Measurements from ENCODE around the gene BANP.
"Not testable (repeated sequence)": the region's sequence is repeated elsewhere in the genome, so short reads cannot be mapped to it uniquely, and the experiment has no call there.

The BANP gene

GRCh38 chr16:87931504-87931903, 19.7 kb upstream of the BANP start:
- no peak overlapping the region for H3K9ac ChIP-seq (ENCODE audit: low read length)
- H3K9me3 ChIP-seq (ENCODE audit: control insufficient read depth, low read depth, low read length) = no peaks in the 10 kb centered on the region
- no peak overlapping the region for H3K4me3 ChIP-seq (ENCODE audit: low read length)
- H3K4me1 ChIP-seq (ENCODE audit: control insufficient read depth, low read depth, low read length) = no peaks in the 10 kb centered on the region
- no peaks in the 10 kb centered on the region for H3K36me3 ChIP-seq (ENCODE audit: control insufficient read depth, low read depth, low read length)
- H3K27me3 ChIP-seq (ENCODE audit: control insufficient read depth, insufficient read depth, low read length) = no peaks in the 10 kb centered on the region
- no peak overlapping the region for H3K27ac ChIP-seq (ENCODE audit: low read length)

GRCh38 chr16:87932475-87933139, 18.6 kb upstream of the BANP start:
- H3K27ac ChIP-seq (ENCODE audit: low read length); H3K36me3 ChIP-seq (ENCODE audit: control insufficient read depth, low read depth, low read length); H3K9ac ChIP-seq (ENCODE audit: low read length); H3K4me3 ChIP-seq (ENCODE audit: low read length); H3K27me3 ChIP-seq (ENCODE audit: control insufficient read depth, insufficient read depth, low read length); H3K4me1 ChIP-seq (ENCODE audit: control insufficient read depth, low read depth, low read length); H3K9me3 ChIP-seq (ENCODE audit: control insufficient read depth, low read depth, low read length): not testable (repeated sequence)

- H3K9ac ChIP-seq (ENCODE audit: low read length) = no peak overlapping the region
- H3K9me3 ChIP-seq (ENCODE audit: control insufficient read depth, low read depth, low read length) = no peaks in the 10 kb centered on the region
- no peaks in the 10 kb centered on the region for H3K36me3 ChIP-seq (ENCODE audit: control insufficient read depth, low read depth, low read length)
- H3K27ac ChIP-seq (ENCODE audit: low read length) = no peak overlapping the region
- H3K4me3 ChIP-seq (ENCODE audit: low read length) = no peak overlapping the region
- H3K4me1 ChIP-seq (ENCODE audit: control insufficient read depth, low read depth, low read length) = no peaks in the 10 kb centered on the region
- no peaks in the 10 kb centered on the region for H3K27me3 ChIP-seq (ENCODE audit: control insufficient read depth, insufficient read depth, low read length)
These were observed 18.1 kb upstream of the BANP start for GRCh38 chr16:87933140-87933495.

GRCh38 chr16:87934752-87935425, 16.3 kb upstream of the BANP start:
- H3K4me1 ChIP-seq (ENCODE audit: control insufficient read depth, low read depth, low read length); H3K27ac ChIP-seq (ENCODE audit: low read length); H3K27me3 ChIP-seq (ENCODE audit: control insufficient read depth, insufficient read depth, low read length); H3K4me3 ChIP-seq (ENCODE audit: low read length); H3K36me3 ChIP-seq (ENCODE audit: control insufficient read depth, low read depth, low read length); H3K9me3 ChIP-seq (ENCODE audit: control insufficient read depth, low read depth, low read length); H3K9ac ChIP-seq (ENCODE audit: low read length): not testable (repeated sequence)

GRCh38 chr16:87936016-87936374, 15.2 kb upstream of the BANP start:
- H3K9me3 ChIP-seq (ENCODE audit: control insufficient read depth, low read depth, low read length); H3K4me1 ChIP-seq (ENCODE audit: control insufficient read depth, low read depth, low read length); H3K27me3 ChIP-seq (ENCODE audit: control insufficient read depth, insufficient read depth, low read length); H3K4me3 ChIP-seq (ENCODE audit: low read length); H3K27ac ChIP-seq (ENCODE audit: low read length); H3K36me3 ChIP-seq (ENCODE audit: control insufficient read depth, low read depth, low read length); H3K9ac ChIP-seq (ENCODE audit: low read length): not testable (repeated sequence)

DNA sequence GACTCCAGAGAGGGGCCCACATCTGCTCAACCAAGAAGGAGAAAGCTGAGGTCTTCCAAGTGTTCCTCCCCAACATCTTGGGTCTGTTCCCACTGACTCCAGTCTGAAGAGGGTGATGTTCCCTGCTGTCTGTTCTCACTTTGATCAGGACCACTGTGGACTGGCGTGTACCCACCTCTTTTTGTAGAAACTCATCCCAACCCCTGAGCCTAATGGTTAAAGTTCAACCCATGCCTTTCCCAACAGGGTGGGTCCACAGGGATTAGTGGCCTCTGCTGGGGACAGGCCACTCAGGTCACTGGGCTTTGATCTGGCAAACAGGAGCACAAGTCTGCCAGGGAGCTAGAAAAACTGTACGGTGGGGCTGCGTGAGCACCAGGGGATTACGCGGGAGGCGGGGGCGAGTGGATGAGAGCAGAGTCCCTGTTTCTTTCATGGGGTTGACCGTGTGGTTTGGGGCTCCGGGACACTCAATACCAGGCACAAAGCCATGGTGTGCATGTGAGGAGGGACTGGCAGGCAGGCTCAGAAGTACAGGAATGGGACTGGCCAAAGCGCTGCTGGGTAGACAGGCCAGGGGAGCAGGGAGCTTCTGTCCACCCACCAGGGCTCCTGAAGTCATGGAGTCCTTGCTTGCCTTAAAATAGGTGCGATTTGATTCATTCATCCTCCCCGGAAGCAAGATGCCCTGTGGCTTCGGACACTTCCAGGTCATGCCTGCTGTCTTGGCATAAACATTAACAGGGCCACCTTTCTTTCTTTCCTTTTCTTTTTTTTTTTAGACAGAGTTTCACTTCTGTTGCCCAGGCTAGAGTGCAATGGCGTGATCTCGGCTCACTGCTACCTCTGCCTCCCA, 14.6 kb upstream of the BANP start, which contains the start of gene CA5A:
TSS of gene CA5A (minus strand) at position 155 of the 856 bp plus-strand sequence. CDS start at position 76, 79 bp downstream.
- Histone ChIP-seq H3K27me3 (ENCODE audit: control insufficient read depth, insufficient read depth, low read length) (no peaks in the 10 kb centered on the region), H3K27ac (ENCODE audit: low read length) (no peak within 1 kb of the TSS), H3K9ac (ENCODE audit: low read length) (no peak within 1 kb of the TSS), H3K36me3 (ENCODE audit: control insufficient read depth, low read depth, low read length) (no peaks in the 10 kb centered on the region), H3K4me1 (ENCODE audit: control insufficient read depth, low read depth, low read length) (no peaks in the 10 kb centered on the region), H3K9me3 (ENCODE audit: control insufficient read depth, low read depth, low read length) (no peaks in the 10 kb centered on the region), H3K4me3 (ENCODE audit: low read length) (no peak within 1 kb of the TSS)

GRCh38 chr16:87937231-87937542, 14.0 kb upstream of the BANP start:
- not testable (repeated sequence) for H3K9me3 ChIP-seq (ENCODE audit: control insufficient read depth, low read depth, low read length); H3K36me3 ChIP-seq (ENCODE audit: control insufficient read depth, low read depth, low read length); H3K27ac ChIP-seq (ENCODE audit: low read length); H3K4me1 ChIP-seq (ENCODE audit: control insufficient read depth, low read depth, low read length); H3K9ac ChIP-seq (ENCODE audit: low read length); H3K27me3 ChIP-seq (ENCODE audit: control insufficient read depth, insufficient read depth, low read length); H3K4me3 ChIP-seq (ENCODE audit: low read length)

DNA sequence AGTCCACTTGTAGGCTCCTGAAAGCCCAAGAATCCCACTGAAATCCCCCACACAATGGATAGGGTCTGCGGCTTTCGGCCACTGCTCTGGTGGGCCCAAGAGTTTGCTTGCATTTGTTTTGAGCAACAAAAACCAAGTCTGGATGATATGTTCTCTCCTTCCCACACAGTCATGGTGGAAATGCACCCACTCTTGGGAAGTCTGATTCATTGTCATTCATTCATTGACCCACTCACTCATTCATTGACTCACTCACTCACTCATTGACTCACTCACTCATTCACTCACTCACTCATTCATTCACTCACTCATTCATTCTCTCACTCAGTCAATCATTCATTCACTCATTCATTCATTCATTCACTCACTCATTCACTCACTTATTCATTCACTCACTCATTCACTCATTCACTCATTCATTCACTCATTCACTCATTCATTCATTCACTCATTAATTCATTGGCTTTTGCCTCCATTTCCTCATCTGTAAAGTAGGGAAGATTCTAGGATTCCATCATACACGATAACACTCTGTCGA, 12.8 kb upstream of the BANP start:
- Histone ChIP-seq H3K36me3 (ENCODE audit: control insufficient read depth, low read depth, low read length) (no peaks in the 10 kb centered on the region), H3K4me3 (ENCODE audit: low read length) (no peak overlapping the region), H3K4me1 (ENCODE audit: control insufficient read depth, low read depth, low read length) (no peaks in the 10 kb centered on the region), H3K27ac (ENCODE audit: low read length) (no peak overlapping the region), H3K9ac (ENCODE audit: low read length) (no peak overlapping the region), H3K27me3 (ENCODE audit: control insufficient read depth, insufficient read depth, low read length) (no peaks in the 10 kb centered on the region), H3K9me3 (ENCODE audit: control insufficient read depth, low read depth, low read length) (no peaks in the 10 kb centered on the region)

DNA sequence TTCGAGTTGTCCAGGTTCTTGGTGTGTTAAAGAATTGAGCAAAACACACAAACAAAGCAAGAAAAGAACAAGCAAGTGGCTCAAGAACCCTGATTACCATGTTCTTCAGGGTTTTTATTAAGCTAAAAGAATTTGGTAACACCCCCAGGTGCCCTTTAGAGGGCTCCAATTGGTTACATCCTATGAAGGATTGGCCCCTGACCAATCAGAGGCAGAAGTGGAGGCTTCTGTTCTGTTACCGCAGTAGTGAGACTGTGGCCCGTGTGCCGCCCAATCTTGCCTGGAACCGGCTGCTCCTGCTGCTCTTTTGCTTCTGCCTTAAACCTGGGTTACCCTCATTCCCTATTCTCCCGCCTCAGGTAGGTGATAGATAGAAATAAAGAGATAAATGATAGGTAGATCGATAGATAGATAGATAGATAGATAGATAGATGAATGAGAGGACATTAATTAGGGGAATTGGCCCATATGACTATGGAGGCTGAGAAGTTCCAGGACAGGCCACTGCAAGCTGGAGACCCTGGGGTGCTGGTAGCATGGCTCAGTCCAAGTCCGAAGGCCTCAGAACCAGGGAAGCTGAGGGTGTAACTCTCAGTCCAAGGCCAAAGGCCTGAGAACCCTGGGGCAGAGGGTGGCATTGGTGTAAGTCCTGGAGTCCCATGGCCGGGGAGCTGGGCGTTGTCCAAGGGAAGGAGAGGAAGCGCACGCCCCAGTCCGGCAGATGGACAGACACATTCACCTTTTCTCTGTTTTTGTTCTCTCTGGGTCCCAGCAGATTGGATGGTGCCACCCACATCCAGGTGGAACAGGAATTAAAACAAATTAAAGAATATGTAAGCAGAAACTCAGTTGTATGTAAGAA, 11.4 kb upstream of the BANP start:
- Histone ChIP-seq H3K4me3 (ENCODE audit: low read length) (no peak overlapping the region), H3K36me3 (ENCODE audit: control insufficient read depth, low read depth, low read length) (no peaks in the 10 kb centered on the region), H3K9me3 (ENCODE audit: control insufficient read depth, low read depth, low read length) (no peaks in the 10 kb centered on the region), H3K27ac (ENCODE audit: low read length) (no peak overlapping the region), H3K27me3 (ENCODE audit: control insufficient read depth, insufficient read depth, low read length) (no peaks in the 10 kb centered on the region), H3K9ac (ENCODE audit: low read length) (no peak overlapping the region), H3K4me1 (ENCODE audit: control insufficient read depth, low read depth, low read length) (peaks cover 1% of the 10 kb centered on the region)

DNA sequence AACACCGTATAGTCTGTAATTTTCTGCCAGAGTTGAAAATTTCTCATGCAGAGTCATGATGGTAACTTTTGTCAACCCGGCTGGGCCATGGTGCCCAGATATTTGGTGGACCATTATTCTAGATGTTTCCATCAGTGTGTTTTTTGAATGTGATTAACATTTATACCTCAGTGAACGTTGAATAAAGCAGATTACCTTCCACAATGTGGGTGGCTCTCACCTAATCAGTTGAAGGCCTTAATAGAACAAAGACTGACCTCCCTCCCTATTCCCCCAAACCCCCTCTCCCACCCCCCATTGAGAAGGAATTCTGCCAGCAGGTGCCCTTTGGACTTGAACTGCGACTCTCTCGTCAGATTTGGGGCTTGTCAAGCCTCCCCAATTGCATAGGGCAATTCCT, 8.6 kb upstream of the BANP start:
- Histone ChIP-seq H3K27me3 (ENCODE audit: control insufficient read depth, insufficient read depth, low read length) (no peaks in the 10 kb centered on the region), H3K4me1 (ENCODE audit: control insufficient read depth, low read depth, low read length) (peaks cover 10% of the 10 kb centered on the region), H3K36me3 (ENCODE audit: control insufficient read depth, low read depth, low read length) (no peaks in the 10 kb centered on the region), H3K4me3 (ENCODE audit: low read length) (no peak overlapping the region), H3K27ac (ENCODE audit: low read length) (no peak overlapping the region), H3K9ac (ENCODE audit: low read length) (no peak overlapping the region), H3K9me3 (ENCODE audit: control insufficient read depth, low read depth, low read length) (no peaks in the 10 kb centered on the region)

GRCh38 chr16:87945351-87946042, 5.7 kb upstream of the BANP start:
- no peaks in the 10 kb centered on the region for H3K36me3 ChIP-seq (ENCODE audit: control insufficient read depth, low read depth, low read length)
- H3K9ac ChIP-seq (ENCODE audit: low read length) = no peak overlapping the region
- no peak overlapping the region for H3K27ac ChIP-seq (ENCODE audit: low read length)

More at GRCh38 chr16:87945351-87946042, 5.7 kb upstream of the BANP start:
- H3K27me3 ChIP-seq (ENCODE audit: control insufficient read depth, insufficient read depth, low read length) = no peaks in the 10 kb centered on the region
- H3K4me1 ChIP-seq (ENCODE audit: control insufficient read depth, low read depth, low read length) = peaks cover 10% of the 10 kb centered on the region
- no peak overlapping the region for H3K4me3 ChIP-seq (ENCODE audit: low read length)
- no peaks in the 10 kb centered on the region for H3K9me3 ChIP-seq (ENCODE audit: control insufficient read depth, low read depth, low read length)
